Effector memory CD8-positive, alpha-beta T cell (primary cell): Measurements from ENCODE around the gene DRC1.

Experiments
- ATAC-seq: fragments of 150-1000 bp; cut with Tn5 transposase; replicated peaks from 2 replicates; pipeline ENCODE4 v1.10.0; 2021; ENCODE audit warnings: mild to moderate bottlenecking, moderate library complexity
- DNase-seq, 3 experiments: peaks; one replicate each; pipeline ENCODE4 v3.0.0; 2021
- H3K27ac Mint-ChIP-seq, 2 donors: one replicate each; pipeline ENCODE4 v1.8.0; 2022; ENCODE audit warnings: mild to moderate bottlenecking in 2 of 2, mixed read lengths in 2 of 2, moderate library complexity in 2 of 2
- H3K27me3 Mint-ChIP-seq, 2 donors: one replicate each; pipeline ENCODE4 v1.8.0; 2022; ENCODE audit warnings: mixed read lengths in 2 of 2
- H3K36me3 Mint-ChIP-seq: one replicate; pipeline ENCODE4 v1.8.0; 2022; ENCODE audit warnings: mild to moderate bottlenecking, moderate library complexity, mixed read lengths; ENCODE audit not compliant: insufficient read depth
- H3K4me1 Mint-ChIP-seq, 2 donors: one replicate each; pipeline ENCODE4 v1.8.0; 2022; ENCODE audit warnings: low read depth in 2 of 2, mixed read lengths in 2 of 2
- H3K4me3 Mint-ChIP-seq, 2 donors: one replicate each; pipeline ENCODE4 v1.8.0; 2022; ENCODE audit warnings: mild to moderate bottlenecking in 2 of 2, mixed read lengths in 2 of 2, moderate library complexity in 2 of 2
- H3K9me3 Mint-ChIP-seq, 2 donors: one replicate each; pipeline ENCODE4 v1.8.0; 2022; ENCODE audit warnings: mixed read lengths in 2 of 2

DRC1 gene

GRCh38 chr2:26482211-26483026 is 80.7 kb downstream of the DRC1 start:
- no peak for ATAC-seq
- no peak overlapping the region for H3K27ac Mint-ChIP-seq
- peaks cover 0 to 23% of the 10 kb centered on the region in 2 donors for H3K27me3 Mint-ChIP-seq
- peaks cover 2% of the 10 kb centered on the region for H3K36me3 Mint-ChIP-seq
- no peak overlapping the region for H3K4me3 Mint-ChIP-seq
- H3K9me3 Mint-ChIP-seq: no peaks in the 10 kb centered on the region
- peaks cover 4 to 5% of the 10 kb centered on the region in 2 donors for H3K4me1 Mint-ChIP-seq
- no peak for DNase-seq

GRCh38 chr2:26483027-26483326 is 81.3 kb downstream of the DRC1 start:
- DNase-seq (no peak), ATAC-seq (no peak)
- Mint-ChIP-seq H3K27me3 (peaks cover 0 to 23% of the 10 kb centered on the region in 2 donors), H3K36me3 (peaks cover 2% of the 10 kb centered on the region), H3K9me3 (no peaks in the 10 kb centered on the region), H3K27ac (no peak overlapping the region), H3K4me1 (no peaks in the 10 kb centered on the region), H3K4me3 (no peak overlapping the region)

- H3K4me3 Mint-ChIP-seq: no peak overlapping the region
- DNase-seq (no peak), ATAC-seq (no peak)
- H3K27me3 Mint-ChIP-seq: peaks cover 0 to 23% of the 10 kb centered on the region in 2 donors
- no peak overlapping the region for H3K27ac Mint-ChIP-seq
- no peaks in the 10 kb centered on the region for H3K4me1 Mint-ChIP-seq
- peaks cover 2% of the 10 kb centered on the region for H3K36me3 Mint-ChIP-seq
- H3K9me3 Mint-ChIP-seq: no peaks in the 10 kb centered on the region
Measured at GRCh38 chr2:26483516-26483915, 81.8 kb downstream of the DRC1 start.

- DNase-seq (no peak), ATAC-seq (no peak)
- Mint-ChIP-seq H3K27me3 (peaks cover 0 to 23% of the 10 kb centered on the region in 2 donors), H3K4me1 (no peaks in the 10 kb centered on the region), H3K9me3 (no peaks in the 10 kb centered on the region), H3K27ac (no peak overlapping the region), H3K36me3 (peaks cover 2% of the 10 kb centered on the region), H3K4me3 (no peak overlapping the region)
Measured at GRCh38 chr2:26483957-26484565, 82.3 kb downstream of the DRC1 start.

GRCh38 chr2:26484579-26484978 is 82.9 kb downstream of the DRC1 start:
- peaks cover 2% of the 10 kb centered on the region for H3K36me3 Mint-ChIP-seq
- DNase-seq (no peak), ATAC-seq (no peak)
- H3K4me3 Mint-ChIP-seq: no peak overlapping the region
- no peaks in the 10 kb centered on the region for H3K4me1 Mint-ChIP-seq
- H3K27me3 Mint-ChIP-seq: peaks cover 0 to 23% of the 10 kb centered on the region in 2 donors
- no peak overlapping the region for H3K27ac Mint-ChIP-seq
- H3K9me3 Mint-ChIP-seq: no peaks in the 10 kb centered on the region

- ATAC-seq (no peak), DNase-seq (no peak)
- Mint-ChIP-seq H3K36me3 (peaks cover 2% of the 10 kb centered on the region), H3K4me1 (no peaks in the 10 kb centered on the region), H3K9me3 (no peaks in the 10 kb centered on the region), H3K4me3 (no peak overlapping the region), H3K27ac (no peak overlapping the region), H3K27me3 (peaks cover 0 to 23% of the 10 kb centered on the region in 2 donors)
Measured at GRCh38 chr2:26485099-26485498, 83.4 kb downstream of the DRC1 start.

GRCh38 chr2:26485725-26486418 is 84.2 kb downstream of the DRC1 start:
- H3K27ac Mint-ChIP-seq: no peak overlapping the region

GRCh38 chr2:26486789-26487188 is 85.1 kb downstream of the DRC1 start:
- no peak for DNase-seq
- ATAC-seq: no peak

More at GRCh38 chr2:26485725-26486418, 84.2 kb downstream of the DRC1 start:
- ATAC-seq (no peak), DNase-seq (no peak)
- peaks cover 0 to 23% of the 10 kb centered on the region in 2 donors for H3K27me3 Mint-ChIP-seq
- no peak overlapping the region for H3K4me3 Mint-ChIP-seq
- H3K36me3 Mint-ChIP-seq: peaks cover 2% of the 10 kb centered on the region
- H3K9me3 Mint-ChIP-seq: no peaks in the 10 kb centered on the region
- no peaks in the 10 kb centered on the region for H3K4me1 Mint-ChIP-seq

GRCh38 chr2:26487192-26487591 is 85.5 kb downstream of the DRC1 start:
- Mint-ChIP-seq H3K4me3 (no peak overlapping the region), H3K27ac (no peak overlapping the region), H3K36me3 (peaks cover 2% of the 10 kb centered on the region), H3K9me3 (no peaks in the 10 kb centered on the region), H3K27me3 (peaks cover 0 to 23% of the 10 kb centered on the region in 2 donors), H3K4me1 (no peaks in the 10 kb centered on the region)
- ATAC-seq: no peak
- DNase-seq: no peak

More at GRCh38 chr2:26486789-26487188, 85.1 kb downstream of the DRC1 start:
- Mint-ChIP-seq H3K27me3 (peaks cover 0 to 23% of the 10 kb centered on the region in 2 donors), H3K4me3 (no peak overlapping the region), H3K4me1 (no peaks in the 10 kb centered on the region), H3K36me3 (peaks cover 2% of the 10 kb centered on the region), H3K9me3 (no peaks in the 10 kb centered on the region), H3K27ac (no peak overlapping the region)

- Mint-ChIP-seq H3K36me3 (peaks cover 2% of the 10 kb centered on the region), H3K27ac (no peak overlapping the region), H3K27me3 (peaks cover 0 to 22% of the 10 kb centered on the region in 2 donors), H3K4me3 (no peak overlapping the region), H3K4me1 (peaks cover 0 to 2% of the 10 kb centered on the region in 2 donors), H3K9me3 (no peaks in the 10 kb centered on the region)
- no peak for ATAC-seq
- no peak for DNase-seq
Measured at GRCh38 chr2:26488463-26489212, 86.9 kb downstream of the DRC1 start.

GRCh38 chr2:26489213-26489850 is 87.6 kb downstream of the DRC1 start:
- ATAC-seq (no peak), DNase-seq (no peak)
- H3K27ac Mint-ChIP-seq: no peak overlapping the region
- H3K9me3 Mint-ChIP-seq: no peaks in the 10 kb centered on the region
- peaks cover 0 to 2% of the 10 kb centered on the region in 2 donors for H3K4me1 Mint-ChIP-seq
- H3K36me3 Mint-ChIP-seq: peaks cover under 1% of the 10 kb centered on the region
- peaks cover 0 to 15% of the 10 kb centered on the region in 2 donors for H3K27me3 Mint-ChIP-seq
- no peak overlapping the region for H3K4me3 Mint-ChIP-seq

GRCh38 chr2:26491563-26492167 is 89.9 kb downstream of the DRC1 start:
- ATAC-seq: no peak
- Mint-ChIP-seq H3K27ac (no peak overlapping the region), H3K4me3 (no peak overlapping the region), H3K27me3 (no peaks in the 10 kb centered on the region), H3K4me1 (peaks cover 0 to 2% of the 10 kb centered on the region in 2 donors), H3K9me3 (no peaks in the 10 kb centered on the region), H3K36me3 (no peaks in the 10 kb centered on the region)
- no peak for DNase-seq
